Thyroid gland (tissue), 4 donors: Measurements from ENCODE around the gene F8.

Experiments
- POLR2A ChIP-seq, 2 donors: fragments of 450-650 bp; IDR thresholded peaks; one replicate each; pipeline ENCODE4 v1.6.1; 2017; ENCODE audit warnings: antibody characterized with exemption in 2 of 2, mild to moderate bottlenecking in 2 of 2, moderate library complexity in 1 of 2
- TF ChIP-seq, protein P1 (sequence below), 6 experiments: fragments of 200-600 bp in 3 of 6; fragments of 450-650 bp in 3 of 6; sonication (generic) in 3 of 6; IDR thresholded peaks; one replicate each; pipeline ENCODE4 v1.5.1; 2016 to 2019; ENCODE audit warnings: antibody characterized with exemption in 6 of 6, mild to moderate bottlenecking in 2 of 6, inconsistent platforms in 1 of 6, moderate library complexity in 1 of 6

DNA sequence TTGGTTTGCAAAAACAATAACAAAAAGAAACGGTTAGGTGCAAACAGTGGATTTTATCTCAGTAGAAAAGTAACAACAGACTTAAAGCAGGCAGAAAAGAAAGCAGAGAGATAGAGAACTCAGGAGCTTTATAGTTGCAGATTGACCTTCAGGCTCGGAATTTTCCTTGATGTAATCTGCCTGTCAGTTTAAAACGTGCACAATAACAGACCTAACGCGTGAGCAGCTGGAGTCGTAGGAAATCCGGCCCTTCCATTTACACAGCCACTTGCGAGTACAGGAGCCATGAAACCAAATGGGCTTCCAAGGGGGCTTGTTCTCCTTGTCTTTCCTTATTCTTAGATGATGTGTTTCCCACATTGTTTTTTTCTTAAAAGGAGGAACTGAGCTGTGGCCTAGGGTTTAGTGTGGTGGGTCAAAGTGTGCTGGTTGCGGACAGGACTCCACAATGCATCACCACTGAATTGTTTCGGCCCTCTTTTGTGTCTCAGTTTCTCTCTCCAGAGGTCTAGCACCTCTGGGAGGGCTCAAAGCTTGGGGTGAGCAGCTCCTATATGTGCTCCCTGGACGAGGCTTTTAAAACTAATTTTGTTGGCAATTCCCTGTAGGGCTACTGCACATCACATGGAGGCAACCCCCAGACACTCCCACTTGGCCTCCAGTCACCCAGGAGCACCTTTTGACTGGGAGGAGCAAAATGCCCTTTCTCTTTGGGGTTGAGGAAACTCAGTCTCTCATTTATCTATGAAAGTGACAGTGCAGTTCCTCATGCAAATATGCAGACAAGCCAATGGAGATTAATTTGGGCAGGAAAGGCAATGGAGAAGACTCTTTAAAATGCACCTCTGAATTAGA is 203.4 kb downstream of the F8 start:
- no peak for TF ChIP-seq POLR2A (IDR thresholded peaks at IDR 0.05)
- TF ChIP-seq, protein P1, sequence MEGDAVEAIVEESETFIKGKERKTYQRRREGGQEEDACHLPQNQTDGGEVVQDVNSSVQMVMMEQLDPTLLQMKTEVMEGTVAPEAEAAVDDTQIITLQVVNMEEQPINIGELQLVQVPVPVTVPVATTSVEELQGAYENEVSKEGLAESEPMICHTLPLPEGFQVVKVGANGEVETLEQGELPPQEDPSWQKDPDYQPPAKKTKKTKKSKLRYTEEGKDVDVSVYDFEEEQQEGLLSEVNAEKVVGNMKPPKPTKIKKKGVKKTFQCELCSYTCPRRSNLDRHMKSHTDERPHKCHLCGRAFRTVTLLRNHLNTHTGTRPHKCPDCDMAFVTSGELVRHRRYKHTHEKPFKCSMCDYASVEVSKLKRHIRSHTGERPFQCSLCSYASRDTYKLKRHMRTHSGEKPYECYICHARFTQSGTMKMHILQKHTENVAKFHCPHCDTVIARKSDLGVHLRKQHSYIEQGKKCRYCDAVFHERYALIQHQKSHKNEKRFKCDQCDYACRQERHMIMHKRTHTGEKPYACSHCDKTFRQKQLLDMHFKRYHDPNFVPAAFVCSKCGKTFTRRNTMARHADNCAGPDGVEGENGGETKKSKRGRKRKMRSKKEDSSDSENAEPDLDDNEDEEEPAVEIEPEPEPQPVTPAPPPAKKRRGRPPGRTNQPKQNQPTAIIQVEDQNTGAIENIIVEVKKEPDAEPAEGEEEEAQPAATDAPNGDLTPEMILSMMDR (IDR thresholded peaks at IDR 0.05) = no peak
